B cell (primary cell): ENCODE data around the gene SIL1. TPM values are rescaled to one million over a fixed set of nuclear protein-coding genes. Genes with fewer than 3 reads are reported as not detected.

Source experiments
- ATAC-seq: fragments of 200-7000 bp; cut with Tn5 transposase; one replicate; pipeline ENCODE4 v1.10.0; 2021; ENCODE audit warnings: low read depth, mild to moderate bottlenecking, moderate number of reproducible peaks, moderate library complexity
- CTCF ChIA-PET: fragments of 350-600 bp; sonication (Branson Sonifier 250); formaldehyde crosslinking; loops from one replicate; lab custom pipeline; 2021; ENCODE audit warnings: antibody characterized with exemption, inconsistent platforms; lab: Charles Lee
- POLR2A ChIA-PET: fragments of 350-600 bp; sonication (Branson Sonifier 250); formaldehyde crosslinking; loops from one replicate; lab custom pipeline; 2021; ENCODE audit warnings: antibody characterized with exemption; lab: Charles Lee
- DNase-seq: peaks from one replicate; pipeline ENCODE4 v3.0.0; 2013
- H2AFZ ChIP-seq: 2 replicates; pipeline ENCODE4 v1.6.1; 2012; ENCODE audit warnings: mild to moderate bottlenecking, low read depth, low read length; ENCODE audit not compliant: insufficient read depth, poor library complexity, severe bottlenecking
- H3K27ac ChIP-seq, 2 donors: 1 replicate in 1 of 2; 2 replicates in 1 of 2; pipeline ENCODE4 v1.5.1; 2012 to 2013; ENCODE audit warnings: low read length in 2 of 2, mild to moderate bottlenecking in 2 of 2, moderate library complexity in 1 of 2
- H3K27me3 ChIP-seq, 4 experiments: fragments of 200-600 bp in 1 of 4; sonication (generic) in 1 of 4; replicated peaks in 1 of 4; 1 replicate in 2 of 4; 2 replicates in 2 of 4; pipeline versions ENCODE4 v1.6.1 to v1.7.0; 2013 to 2016; ENCODE audit warnings: low read length in 3 of 4, mild to moderate bottlenecking in 2 of 4, mixed read lengths in 1 of 4, moderate library complexity in 1 of 4; ENCODE audit not compliant: insufficient read depth in 4 of 4, control insufficient read depth in 3 of 4; ENCODE audit errors: control extremely low read depth in 1 of 4
- H3K36me3 ChIP-seq, 2 experiments: replicated peaks in 1 of 2; 1 replicate in 1 of 2; 2 replicates in 1 of 2; pipeline versions ENCODE4 v1.6.1 to v1.7.1; 2013; ENCODE audit warnings: low read length in 1 of 2; ENCODE audit not compliant: insufficient read depth in 2 of 2, control insufficient read depth in 1 of 2; ENCODE audit errors: control extremely low read depth in 1 of 2, extremely low read depth in 1 of 2
- H3K4me1 ChIP-seq, 2 donors: fragments of 200-600 bp in 1 of 2; sonication (generic) in 1 of 2; 1 replicate in 1 of 2; 2 replicates in 1 of 2; pipeline versions ENCODE4 v1.5.1 to v1.6.1; 2013 to 2017; ENCODE audit warnings: low read length in 2 of 2; ENCODE audit not compliant: control insufficient read depth in 2 of 2, insufficient read depth in 2 of 2
- H3K4me2 ChIP-seq: replicated peaks from 2 replicates; pipeline ENCODE3; 2012; ENCODE audit warnings: mild to moderate bottlenecking, low read depth, low read length; ENCODE audit not compliant: poor library complexity, severe bottlenecking
- H3K4me3 ChIP-seq, 5 experiments: fragments of 200-600 bp in 1 of 5; sonication (generic) in 1 of 5; 1 replicate in 3 of 5; 2 replicates in 2 of 5; pipeline versions ENCODE4 v1.5.1 to v1.7.0; 2011 to 2016; ENCODE audit warnings: low read length in 4 of 5, mild to moderate bottlenecking in 4 of 5, low read depth in 2 of 5, control low read depth in 1 of 5, moderate library complexity in 1 of 5; ENCODE audit not compliant: insufficient read depth in 1 of 5; ENCODE audit errors: control extremely low read depth in 1 of 5, extremely low read depth in 1 of 5
- H3K79me2 ChIP-seq: fragments of 200-600 bp; sonication (generic); one replicate; pipeline ENCODE4 v1.6.0; 2016; ENCODE audit warnings: low read length; ENCODE audit not compliant: control insufficient read depth, insufficient read depth
- H3K9ac ChIP-seq: fragments of 200-600 bp; sonication (generic); 2 replicates; pipeline ENCODE4 v1.6.1; 2017; ENCODE audit warnings: mild to moderate bottlenecking, low read length, moderate library complexity
- H3K9me3 ChIP-seq, 3 donors: one replicate each; pipeline versions ENCODE4 v1.6.1 to v1.7.1; 2013; ENCODE audit warnings: low read length in 2 of 3; ENCODE audit not compliant: control insufficient read depth in 2 of 3, insufficient read depth in 1 of 3; ENCODE audit errors: control extremely low read depth in 1 of 3
- H4K20me1 ChIP-seq: 2 replicates; pipeline ENCODE4 v1.6.0; 2012; ENCODE audit warnings: mild to moderate bottlenecking, low read length; ENCODE audit not compliant: insufficient read depth, control insufficient read depth, poor library complexity, severe bottlenecking
- H3K27ac Mint-ChIP-seq: one replicate; pipeline ENCODE4 v1.8.0; 2021; ENCODE audit warnings: mixed read lengths
- H3K27me3 Mint-ChIP-seq: one replicate; pipeline ENCODE4 v1.8.0; 2021; ENCODE audit warnings: mixed read lengths
- H3K4me1 Mint-ChIP-seq: one replicate; pipeline ENCODE4 v1.8.0; 2021; ENCODE audit warnings: mixed read lengths
- H3K4me3 Mint-ChIP-seq: one replicate; pipeline ENCODE4 v1.8.0; 2021; ENCODE audit warnings: mixed read lengths
- H3K9me3 Mint-ChIP-seq: one replicate; pipeline ENCODE4 v1.8.0; 2022; ENCODE audit warnings: mixed read lengths; ENCODE audit not compliant: insufficient read depth
- CTCF ChIP-seq: fragments of 200-600 bp; IDR thresholded peaks from one replicate; pipeline ENCODE4 v1.8.0; 2022; ENCODE audit warnings: antibody characterized with exemption, mild to moderate bottlenecking
- EZH2 ChIP-seq: IDR thresholded peaks from 2 replicates; pipeline ENCODE4 v1.6.1; 2012; ENCODE audit warnings: borderline replicate concordance, low read depth, mild to moderate bottlenecking, moderate library complexity, low read length; ENCODE audit not compliant: insufficient read depth, poor library complexity, severe bottlenecking
- WGBS: methylation state at CpG from one replicate; pipeline ENCODE4 v1.1.5; 2013; ENCODE audit warnings: missing lambda C conversion rate; ENCODE audit not compliant: insufficient coverage; 5-methylcytosine and 5-hydroxymethylcytosine counted together
- intact Hi-C: fragments of 100-400 bp; cut with micrococcal nuclease; formaldehyde crosslinking; loops from one replicate; pipeline ENCODE4 v1.10.0; 2022
- polyA plus RNA-seq: library from polyadenylated mRNA; depleted of rRNA; stranded (reverse); fragments of >200 nt; gene quantifications from 2 replicates; pipeline ENCODE4 v1.2.3, GENCODE V29; 2012
- total RNA-seq, 2 donors: library from RNA; stranded (reverse); fragments of 120-200 nt in 1 of 2; gene quantifications; 1 replicate in 1 of 2; 2 replicates in 1 of 2; pipeline versions ENCODE4 v1.2.3 to v1.2.4, GENCODE V29; 2013 to 2022

SIL1 gene
- total and polyA plus RNA-seq, 2 donors (not counting 1 experiment from before 2014, with no cell fraction given), result 16.9 to 19.8 TPM

GRCh38 chr5:138936225-138936967 lies 261.8 kb downstream of the SIL1 start:
- Histone ChIP-seq H3K9ac (no peak overlapping the region), H2AFZ (no peak overlapping the region), H3K4me2 (no peak overlapping the region), H3K27me3 (no peaks in the 10 kb centered on the region), H3K79me2 (no peaks in the 10 kb centered on the region), H3K27ac (no peak overlapping the region), H4K20me1 (no peaks in the 10 kb centered on the region), H3K4me3 (no peak overlapping the region), H3K4me1 (no peaks in the 10 kb centered on the region), H3K9me3 (no peaks in the 10 kb centered on the region), H3K36me3 (peaks cover 1 to 18% of the 10 kb centered on the region in 2 experiments)
- WGBS, result 96% methylated on average over 22 of the region's 22 CpGs
- intact Hi-C loops, result no loop called here
- no peaks in the 10 kb centered on the region for H3K9me3 Mint-ChIP-seq
- ChIA-PET POLR2A (no interaction called here), CTCF (no interaction called here)
- no peak overlapping the region for H3K27ac Mint-ChIP-seq
- no peak overlapping the region for H3K4me3 Mint-ChIP-seq
- TF ChIP-seq EZH2, result no peak
- TF ChIP-seq CTCF, result no peak
- H3K4me1 Mint-ChIP-seq, result no peaks in the 10 kb centered on the region
- DNase-seq, result no peak
- no peak for ATAC-seq
- no peaks in the 10 kb centered on the region for H3K27me3 Mint-ChIP-seq

- ChIA-PET POLR2A (no interaction called here), CTCF (no interaction called here)
- Histone ChIP-seq H3K9me3 (no peaks in the 10 kb centered on the region), H3K27ac (no peak overlapping the region), H3K4me2 (no peak overlapping the region), H3K4me3 (no peak overlapping the region), H3K4me1 (no peaks in the 10 kb centered on the region), H3K27me3 (no peaks in the 10 kb centered on the region), H4K20me1 (no peaks in the 10 kb centered on the region), H3K36me3 (peaks cover 1 to 27% of the 10 kb centered on the region in 2 experiments), H2AFZ (no peak overlapping the region), H3K9ac (no peak overlapping the region), H3K79me2 (no peaks in the 10 kb centered on the region)
- TF ChIP-seq EZH2 (no peak), CTCF (no peak)
- Mint-ChIP-seq H3K4me3 (no peak overlapping the region), H3K9me3 (no peaks in the 10 kb centered on the region), H3K27ac (no peak overlapping the region), H3K4me1 (no peaks in the 10 kb centered on the region), H3K27me3 (no peaks in the 10 kb centered on the region)
- ATAC-seq (no peak), DNase-seq (no peak)
- 96% methylated on average over 10 of the region's 10 CpGs for WGBS
- intact Hi-C loops, result no loop called here
Measured at GRCh38 chr5:138935466-138935865, 262.7 kb downstream of the SIL1 start.
